ENCODE measurements around the gene SH3GL1.

DNA sequence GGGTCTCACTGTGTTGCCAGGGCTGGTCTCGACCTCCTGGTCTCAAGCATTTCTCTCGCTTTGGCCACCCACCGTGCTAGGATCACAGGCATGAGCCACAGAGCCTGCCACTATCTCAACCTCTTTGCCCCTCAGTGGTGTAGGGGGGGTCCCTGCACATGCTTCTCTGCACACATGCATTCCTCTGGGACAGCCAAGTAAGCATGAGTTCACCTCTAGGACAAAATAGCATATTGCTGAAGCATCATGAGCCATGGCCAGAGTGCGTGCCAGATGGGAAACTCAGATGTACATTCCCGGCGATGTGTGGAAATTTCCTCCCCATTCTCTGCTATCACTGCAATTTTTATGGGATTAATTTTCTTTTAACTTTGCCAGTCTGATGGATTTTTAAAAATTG is 25.2 kb upstream of the SH3GL1 start:
- TF ChIP-seq YY1 (IDR thresholded peaks at IDR 0.05; ENCODE audit: insufficient read depth, insufficient read length) = no peak
- TF ChIP-seq ZNF274 (IDR thresholded peaks at IDR 0.05; ENCODE audit: low read depth, low read length) = no peak
- no peak for TF ChIP-seq SUZ12 (IDR thresholded peaks at IDR 0.05; ENCODE audit: extremely low read depth, insufficient read depth, insufficient read length)
